Measurements from ENCODE around the gene MOB3B.

MOB3B gene

DNA sequence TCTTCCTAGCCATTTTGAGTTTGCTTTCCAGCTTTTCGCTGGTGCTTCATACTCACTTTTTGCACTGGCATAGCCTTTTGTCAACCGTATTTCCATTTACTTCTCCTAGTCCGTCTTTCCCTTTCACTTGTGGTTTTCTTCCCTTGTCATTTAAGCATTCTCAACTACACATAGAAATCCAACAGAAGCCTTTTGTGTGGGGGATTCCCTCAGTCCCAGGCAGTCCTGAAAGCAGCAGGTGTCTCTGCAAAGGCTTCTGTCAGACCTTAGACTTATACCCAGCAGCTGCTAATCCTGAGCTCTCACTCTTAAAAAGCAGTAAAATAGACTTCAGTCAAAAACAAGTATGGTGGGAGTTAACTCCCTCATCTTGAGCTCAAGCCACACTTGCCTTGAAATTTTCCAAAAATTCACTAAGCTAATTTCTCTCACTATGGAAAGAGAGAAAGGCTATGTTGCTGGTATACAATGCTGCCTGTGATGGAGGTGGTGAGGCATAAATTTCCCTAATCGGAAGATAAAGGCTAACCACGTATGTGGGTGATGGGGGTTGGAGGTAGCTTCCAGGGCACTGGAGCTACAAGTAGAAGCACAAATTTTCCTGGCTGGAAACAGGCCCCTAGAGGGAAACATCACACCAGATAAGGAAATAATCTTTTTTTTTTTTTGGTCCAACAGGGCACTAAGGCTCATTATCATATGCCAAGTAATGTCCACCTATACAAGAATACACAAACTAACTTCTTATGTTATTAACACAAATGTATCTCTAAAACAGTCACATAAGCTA is 40.3 kb downstream of the MOB3B start:
- no peak for FAIRE-seq
- TF ChIP-seq POLR2A (IDR thresholded peaks at IDR 0.05; ENCODE audit: low read depth, low read length) = no peak
- DNase-seq (ENCODE audit: insufficient read length, low spot score) = no peak

DNA sequence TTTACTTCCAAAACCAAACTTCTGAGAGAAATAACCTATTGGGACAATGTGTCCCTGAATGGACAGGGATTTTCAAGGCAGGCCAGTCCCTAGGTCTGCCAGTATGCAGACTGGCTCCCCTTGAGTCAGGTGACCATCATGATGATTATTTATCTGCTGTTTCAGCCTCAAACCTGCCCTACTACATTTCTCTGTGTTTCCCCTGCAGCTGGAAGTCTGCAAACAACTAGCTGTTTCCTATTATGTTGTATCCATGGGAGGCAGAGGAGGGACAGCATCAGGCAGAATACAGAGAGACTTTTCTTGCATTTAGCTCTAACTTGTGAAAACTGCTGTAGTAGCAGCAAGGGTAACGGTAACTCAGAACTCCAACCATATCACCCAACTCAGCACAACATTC is 41.7 kb downstream of the MOB3B start:
- no peak for TF ChIP-seq POLR2A (IDR thresholded peaks at IDR 0.05; ENCODE audit: low read depth, low read length)
- DNase-seq (ENCODE audit: insufficient read length, low spot score) = no peak
- FAIRE-seq = no peak

DNA sequence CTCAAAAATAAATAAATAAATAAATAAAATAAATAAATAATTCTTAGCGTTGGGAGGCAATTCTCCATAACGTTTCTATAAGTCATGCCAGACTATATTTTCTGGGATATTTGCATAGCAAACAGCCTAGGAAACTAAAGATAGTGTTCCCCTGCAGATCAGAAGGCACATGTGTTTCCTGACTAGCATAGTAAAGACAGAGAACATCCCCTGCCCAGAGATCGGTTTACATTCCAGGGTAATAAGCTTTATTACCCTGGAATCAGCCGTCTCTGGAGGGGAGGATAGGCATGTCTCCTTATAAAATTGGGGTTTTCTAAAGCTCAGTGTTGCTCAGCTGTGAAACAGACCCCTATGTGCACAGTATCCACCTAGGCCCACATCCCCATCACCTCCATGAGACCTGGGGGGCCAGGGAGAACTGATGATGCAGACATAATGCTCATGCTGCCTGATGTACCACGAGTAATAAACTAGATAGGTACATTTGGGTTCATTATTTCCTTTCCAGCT is 42.4 kb downstream of the MOB3B start:
- FAIRE-seq (no peak), DNase-seq (ENCODE audit: insufficient read length, low spot score) (no peak)
- no peak for TF ChIP-seq POLR2A (IDR thresholded peaks at IDR 0.05; ENCODE audit: low read depth, low read length)

DNA sequence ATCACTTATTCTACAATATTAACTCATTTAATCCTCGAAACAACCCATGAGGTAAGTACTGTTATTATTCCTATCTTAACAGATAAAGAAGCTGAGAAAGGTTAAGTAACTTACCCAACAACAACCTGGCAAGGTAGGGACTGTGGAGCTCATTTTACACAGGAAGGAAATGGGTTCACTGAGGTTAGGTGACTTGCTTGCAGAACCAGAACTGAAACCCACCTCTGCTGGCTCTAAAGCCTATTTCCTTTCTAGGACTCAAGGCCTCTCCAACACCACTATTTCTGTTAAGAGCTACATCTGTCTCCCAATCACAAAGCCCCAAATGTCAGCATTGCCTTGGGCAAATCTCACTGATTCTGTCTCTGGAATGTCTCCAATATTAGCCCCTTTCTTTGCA is 44.5 kb downstream of the MOB3B start:
- TF ChIP-seq POLR2A (IDR thresholded peaks at IDR 0.05; ENCODE audit: low read depth, low read length) = no peak
- DNase-seq (ENCODE audit: insufficient read length, low spot score) (no peak), FAIRE-seq (no peak)

DNA sequence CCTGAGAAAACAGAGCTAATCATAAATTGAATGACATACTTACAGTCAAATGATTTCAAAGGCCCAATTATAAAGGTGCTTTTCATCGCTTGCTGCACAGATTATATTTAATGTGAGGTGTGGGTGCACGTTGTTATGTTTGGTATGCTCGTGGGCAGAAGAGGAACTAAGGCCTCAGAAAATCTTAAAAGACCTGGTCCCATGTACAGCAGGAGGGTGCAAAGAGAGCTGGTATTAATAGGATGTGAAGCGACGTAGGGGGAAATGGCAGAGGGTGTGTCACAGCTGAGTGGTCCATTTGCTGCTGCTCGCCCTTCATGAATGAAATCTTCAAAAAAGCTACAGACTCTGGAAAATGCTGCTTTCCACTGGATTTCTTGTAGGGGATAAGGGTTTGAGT is 46.0 kb downstream of the MOB3B start:
- no peak for TF ChIP-seq POLR2A (IDR thresholded peaks at IDR 0.05; ENCODE audit: low read depth, low read length)
- no peak for FAIRE-seq

DNA sequence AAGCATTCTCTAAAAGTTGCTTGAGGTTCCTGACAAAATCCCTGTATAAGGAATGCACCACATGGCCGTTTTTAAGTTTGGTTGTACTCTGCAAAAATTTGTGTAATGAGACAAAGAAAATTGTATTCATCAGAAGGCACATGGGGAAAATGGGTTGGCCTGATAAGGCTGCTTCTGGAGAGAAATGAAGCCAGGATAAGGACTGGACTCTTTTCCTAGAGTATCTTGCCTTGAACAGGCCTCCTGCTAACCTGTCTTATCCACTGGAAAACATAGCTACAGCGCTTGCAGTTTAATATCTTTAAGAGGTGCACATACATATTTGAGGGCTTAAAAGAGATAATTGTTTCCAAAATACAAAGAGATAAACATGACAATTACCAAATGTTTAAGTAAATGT is 46.9 kb downstream of the MOB3B start:
- no peak for TF ChIP-seq POLR2A (IDR thresholded peaks at IDR 0.05; ENCODE audit: low read depth, low read length)
- DNase-seq (ENCODE audit: insufficient read length, low spot score) (no peak), FAIRE-seq (no peak)

More for the DNA sequence above, 46.0 kb downstream of the MOB3B start:
- no peak for DNase-seq (ENCODE audit: insufficient read length, low spot score)

DNA sequence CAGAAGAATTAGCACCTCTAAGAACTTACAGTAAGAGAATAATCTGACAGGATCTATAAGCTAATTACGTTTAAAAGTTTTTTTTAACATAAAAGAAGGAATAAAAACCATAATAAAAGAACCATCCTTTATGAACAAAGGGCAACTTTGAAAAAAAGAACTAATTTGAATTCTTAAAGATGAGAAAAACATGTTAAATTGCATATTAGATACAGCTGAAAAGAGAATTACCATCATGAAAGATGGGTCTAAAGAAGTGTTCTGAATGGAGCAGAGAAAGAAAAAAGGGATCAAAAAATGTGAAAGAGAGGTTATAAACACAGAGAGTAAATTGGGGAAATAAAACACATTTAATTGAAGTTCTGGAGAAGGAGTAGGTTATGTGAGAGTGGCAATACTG is 51.3 kb downstream of the MOB3B start:
- DNase-seq (ENCODE audit: insufficient read length, low spot score) (no peak), FAIRE-seq (no peak)
- no peak for TF ChIP-seq POLR2A (IDR thresholded peaks at IDR 0.05; ENCODE audit: low read depth, low read length)

DNA sequence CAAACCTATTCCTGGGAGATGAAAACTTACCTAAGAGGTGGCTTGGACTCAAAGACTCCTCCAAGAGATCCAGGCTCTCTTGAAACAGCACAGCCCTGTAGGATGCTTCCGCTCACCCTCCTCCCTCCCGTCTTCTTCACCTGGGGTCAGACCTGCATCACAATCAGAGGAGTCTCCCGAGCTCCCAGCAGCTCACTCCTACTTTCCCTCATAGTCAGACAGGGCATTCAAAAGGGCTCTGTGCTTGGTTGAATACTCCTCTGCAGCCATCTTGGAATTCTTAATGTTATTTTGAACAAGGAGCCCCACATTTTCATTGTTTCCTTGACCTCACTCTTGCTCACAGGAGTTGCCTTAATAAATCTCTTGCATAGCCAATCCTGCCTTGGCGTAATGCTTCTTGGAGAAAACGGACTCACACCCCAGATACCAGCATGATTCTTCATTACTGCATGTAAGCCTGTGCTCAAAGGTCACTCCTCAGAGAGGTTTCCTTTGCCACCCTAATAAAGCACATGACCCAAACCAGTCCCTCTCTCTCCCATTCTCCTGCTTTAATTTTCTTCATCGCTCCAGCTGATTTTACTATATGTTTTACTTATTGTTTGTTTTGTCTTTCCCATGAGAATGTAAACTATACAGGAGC is 52.6 kb downstream of the MOB3B start:
- DNase-seq (ENCODE audit: insufficient read length, low spot score) (no peak), FAIRE-seq (no peak)
- no peak for TF ChIP-seq POLR2A (IDR thresholded peaks at IDR 0.05; ENCODE audit: low read depth, low read length)

DNA sequence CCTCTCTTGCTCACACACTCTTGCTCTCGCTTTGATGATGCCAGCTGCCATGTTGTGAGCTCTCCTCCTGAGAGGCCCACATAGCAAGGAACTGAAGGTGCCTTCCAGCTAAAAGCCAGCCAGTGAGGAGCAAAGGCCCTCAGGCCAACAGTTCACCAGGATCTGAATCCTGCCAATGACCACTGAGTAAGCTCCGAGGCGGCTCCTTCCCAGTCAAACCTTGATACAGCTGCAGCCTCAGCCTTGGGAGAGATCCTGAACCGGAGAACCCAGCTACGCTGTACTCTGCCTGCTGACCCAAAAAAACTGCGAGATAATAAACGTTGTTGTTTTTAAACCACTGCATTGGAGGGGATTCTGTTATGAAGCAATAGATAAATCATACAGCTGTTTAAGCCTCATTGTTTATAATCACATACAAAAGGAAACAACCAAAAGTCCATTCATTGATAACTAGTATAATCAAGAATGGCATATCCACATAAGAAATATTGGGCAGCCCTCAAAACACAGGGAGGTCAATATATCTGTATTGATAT is 54.5 kb downstream of the MOB3B start:
- TF ChIP-seq POLR2A (IDR thresholded peaks at IDR 0.05; ENCODE audit: low read depth, low read length) = no peak
- no peak for DNase-seq (ENCODE audit: insufficient read length, low spot score)
- FAIRE-seq = no peak

DNA sequence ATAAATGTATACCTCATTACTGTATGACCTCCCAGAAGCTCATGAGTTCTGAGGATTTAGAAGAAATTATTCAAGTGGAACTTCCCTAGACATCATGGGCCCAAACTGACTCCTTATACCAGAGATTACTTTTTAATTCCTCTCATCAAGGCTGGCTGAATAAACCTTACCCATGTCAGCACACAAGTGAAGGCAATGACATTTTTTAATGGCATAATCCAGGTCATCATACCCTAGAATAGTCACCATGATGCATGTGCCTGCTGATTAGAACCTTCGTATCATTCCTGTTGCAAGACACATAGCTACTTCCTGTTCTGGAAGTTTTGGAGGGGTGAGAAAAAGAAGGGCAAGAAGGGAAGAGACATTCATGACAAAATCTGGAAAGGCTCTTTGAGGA is 55.3 kb downstream of the MOB3B start:
- DNase-seq (ENCODE audit: insufficient read length, low spot score) (no peak), FAIRE-seq (no peak)
- no peak for TF ChIP-seq POLR2A (IDR thresholded peaks at IDR 0.05; ENCODE audit: low read depth, low read length)

DNA sequence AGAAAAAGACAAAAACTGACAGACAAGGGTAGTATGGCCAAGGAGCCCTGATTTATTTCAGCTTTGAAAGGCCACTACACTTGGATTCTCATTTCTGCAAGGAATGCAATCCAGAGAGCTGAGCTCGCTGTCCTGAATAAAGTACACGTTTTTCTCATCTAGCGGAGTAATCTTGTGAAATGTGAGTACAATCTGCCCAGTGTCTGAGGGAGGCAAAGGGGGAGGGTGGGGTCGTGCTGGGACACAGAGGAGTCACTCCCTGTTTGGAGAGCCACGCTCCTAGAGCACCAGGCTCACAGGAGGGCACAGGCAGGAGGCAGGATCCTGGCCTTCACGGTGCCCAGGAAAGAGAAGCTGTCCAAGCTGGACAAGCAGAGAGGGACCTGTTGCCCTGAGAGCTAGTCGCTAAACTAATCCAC is 56.5 kb downstream of the MOB3B start:
- FAIRE-seq (no peak), DNase-seq (ENCODE audit: insufficient read length, low spot score) (no peak)
- no peak for TF ChIP-seq POLR2A (IDR thresholded peaks at IDR 0.05; ENCODE audit: low read depth, low read length)

DNA sequence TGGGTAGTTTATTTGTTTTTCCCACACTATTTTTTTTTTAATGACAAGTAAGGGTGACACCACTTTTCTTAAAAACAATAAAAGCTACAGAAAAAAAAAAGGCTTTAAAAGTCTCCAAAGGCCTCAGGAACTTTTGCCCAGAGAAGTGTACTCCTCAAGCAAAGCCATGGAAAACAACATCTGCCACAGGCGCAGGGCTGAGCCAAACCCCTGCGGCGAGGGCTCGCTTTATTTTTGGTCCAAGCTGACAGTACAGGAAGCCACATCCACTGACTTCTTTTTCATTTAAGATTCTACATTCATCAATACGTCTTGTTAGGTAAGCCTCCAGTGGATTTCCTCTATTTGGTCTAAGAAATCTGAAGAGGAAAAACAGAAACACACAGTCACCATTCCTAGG is 57.4 kb downstream of the MOB3B start:
- no peak for DNase-seq (ENCODE audit: insufficient read length, low spot score)
- FAIRE-seq = no peak
- TF ChIP-seq POLR2A (IDR thresholded peaks at IDR 0.05; ENCODE audit: low read depth, low read length) = no peak

DNA sequence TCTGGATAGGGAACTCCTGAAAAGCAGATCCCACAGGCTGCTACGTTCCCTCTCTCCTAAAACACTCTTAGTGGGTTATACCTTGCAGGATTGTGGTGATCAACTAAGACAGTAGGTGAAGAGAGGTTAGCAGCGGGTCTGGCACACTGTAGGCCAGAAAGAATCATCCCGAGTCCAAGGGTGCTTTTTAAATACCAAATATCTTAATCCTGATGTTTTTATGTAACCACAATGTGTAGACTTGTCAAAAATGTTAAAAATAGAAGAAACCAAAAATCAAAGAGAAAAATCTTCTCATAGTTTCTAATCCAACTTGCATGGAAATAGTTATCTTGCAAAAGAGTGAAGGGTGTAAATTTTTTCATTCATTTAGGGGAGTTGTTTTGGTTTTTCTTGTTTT is 57.8 kb downstream of the MOB3B start:
- DNase-seq (ENCODE audit: insufficient read length, low spot score) = no peak
- no peak for FAIRE-seq
- no peak for TF ChIP-seq POLR2A (IDR thresholded peaks at IDR 0.05; ENCODE audit: low read depth, low read length)

DNA sequence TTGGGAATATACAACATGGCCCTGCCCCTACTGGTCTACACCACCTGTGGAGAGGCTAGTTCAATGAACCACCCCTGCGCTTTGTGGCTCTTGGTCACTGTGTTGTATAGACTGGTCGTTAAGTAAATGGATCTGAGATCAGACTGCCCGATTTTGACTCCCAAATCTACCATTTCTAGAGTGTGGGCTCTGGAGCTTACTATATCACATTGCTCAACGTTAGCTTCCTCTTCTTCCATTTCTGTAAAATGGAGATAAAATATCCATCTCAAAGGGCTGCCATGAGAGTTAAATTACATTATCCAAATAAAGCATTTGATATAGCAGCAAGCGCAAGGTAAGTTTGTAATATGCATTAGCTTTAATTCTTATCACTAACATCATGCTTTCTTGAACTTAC is 58.2 kb downstream of the MOB3B start:
- FAIRE-seq = no peak
- TF ChIP-seq POLR2A (IDR thresholded peaks at IDR 0.05; ENCODE audit: low read depth, low read length) = no peak
- no peak for DNase-seq (ENCODE audit: insufficient read length, low spot score)
